Endometrial microvascular endothelial cells (primary cell): Measurements from ENCODE around the gene LSM14B. TPM values are rescaled to one million over a fixed set of nuclear protein-coding genes. Genes with fewer than 3 reads are reported as not detected.
"Not testable (repeated sequence)": the region's sequence is repeated elsewhere in the genome, so short reads cannot be mapped to it uniquely, and the experiment has no call there.

Experiments
- in situ Hi-C: cut with HindIII; loops from 2 replicates; pipeline ENCODE4 v1.10.0; 2017; ENCODE audit warnings: low sequenced_read_pairs, low pct_unique_long_range_greater_than_20kb; ENCODE audit errors: inconsistent ontology term
- total RNA-seq: library from RNA; depleted of rRNA; stranded (reverse); fragments of >200 nt; gene quantifications from one replicate; pipeline ENCODE4 v1.2.3, GENCODE V29; 2015; ENCODE audit errors: inconsistent ontology term

Gene LSM14B
- total RNA-seq, result 21.2 TPM

- in situ Hi-C loops, result no loop called here
Measured at GRCh38 chr20:62121776-62122653, at the start of gene LSM14B. LSM14B (plus strand) TSS chr20:62122475; CDS start chr20:62122667, 192 bp downstream.

GRCh38 chr20:62073323-62073722 lies 49.0 kb upstream of the LSM14B start:
- in situ Hi-C loops, result no loop called here

GRCh38 chr20:62079166-62079565 lies 43.1 kb upstream of the LSM14B start:
- in situ Hi-C loops, result no loop called here

- in situ Hi-C loops, result no loop called here
Measured at GRCh38 chr20:62080249-62080990, 41.9 kb upstream of the LSM14B start.

GRCh38 chr20:62083312-62083711 lies 39.0 kb upstream of the LSM14B start:
- in situ Hi-C loops, result no loop called here

GRCh38 chr20:62084224-62084623 lies 38.1 kb upstream of the LSM14B start:
- in situ Hi-C loops, result not testable (repeated sequence)

GRCh38 chr20:62085206-62085605 lies 37.1 kb upstream of the LSM14B start:
- in situ Hi-C loops, result no loop called here

GRCh38 chr20:62087227-62087626 lies 35.0 kb upstream of the LSM14B start:
- in situ Hi-C loops, result no loop called here

- in situ Hi-C loops, result no loop called here
Measured at GRCh38 chr20:62087632-62088031, 34.6 kb upstream of the LSM14B start.

GRCh38 chr20:62088258-62089127 lies 33.8 kb upstream of the LSM14B start:
- in situ Hi-C loops, result no loop called here

GRCh38 chr20:62089393-62089792 lies 32.9 kb upstream of the LSM14B start:
- in situ Hi-C loops, result no loop called here

- in situ Hi-C loops, result no loop called here
Measured at GRCh38 chr20:62096421-62097380, 25.6 kb upstream of the LSM14B start.

GRCh38 chr20:62097881-62098407 lies 24.3 kb upstream of the LSM14B start:
- in situ Hi-C loops, result no loop called here

- in situ Hi-C loops, result no loop called here
Measured at GRCh38 chr20:62101078-62101477, 21.2 kb upstream of the LSM14B start.

GRCh38 chr20:62103508-62104233 lies 18.6 kb upstream of the LSM14B start:
- in situ Hi-C loops, result no loop called here

- in situ Hi-C loops, result no loop called here
Measured at GRCh38 chr20:62104234-62104789, 18.0 kb upstream of the LSM14B start.

- in situ Hi-C loops, result no loop called here
Measured at GRCh38 chr20:62104791-62105345, 17.4 kb upstream of the LSM14B start.
